K562 (cell line): ENCODE results near the gene RNF26. TPM values are rescaled to one million over a fixed set of nuclear protein-coding genes. Genes with fewer than 3 reads are reported as not detected.

Experiments used
- ATF1 ChIP-seq, 2 experiments: fragments of 450-650 bp in 1 of 2; IDR thresholded peaks; 2 replicates each; pipeline ENCODE4 v1.6.1; 2016; ENCODE audit warnings: missing compliant biosample characterization in 1 of 2, missing genetic modification characterization in 1 of 2
- LARP7 ChIP-seq: fragments of 450-650 bp; IDR thresholded peaks from 2 replicates; pipeline ENCODE4 v1.6.1; 2016
- NFIC ChIP-seq: fragments of 450-650 bp; IDR thresholded peaks from 2 replicates; pipeline ENCODE4 v1.6.1; 2017; ENCODE audit warnings: mild to moderate bottlenecking, inconsistent platforms
- SREBF1 ChIP-seq: fragments of 150-350 bp; IDR thresholded peaks from 2 replicates; pipeline ENCODE4 v1.6.1; 2014; ENCODE audit warnings: antibody characterized with exemption, low read depth, low read length, borderline replicate concordance
- TFAP4 ChIP-seq: sonication (generic); formaldehyde crosslinking; IDR thresholded peaks from 2 replicates; pipeline ENCODE4 v1.8.0; 2022; ENCODE audit warnings: missing genetic modification reagents, mild to moderate bottlenecking, moderate library complexity, borderline replicate concordance
- ZNF41 ChIP-seq: fragments of 250-450 bp; sonication (Bioruptor Pico); conservative IDR thresholded peaks from 2 replicates; pipeline ENCODE4 v1.4.0; 2020; ENCODE audit warnings: mild to moderate bottlenecking
- polyA plus RNA-seq, 8 experiments: library from polyadenylated mRNA; depleted of rRNA in 4 of 8; stranded (reverse) in 5 of 8; unstranded in 3 of 8; fragments of >200 nt; fragmentation: Nextera tagmentation in 2 of 8; fragmentation: Illumina TruSeq in 1 of 8; extraction: Ambion mirVana in 2 of 8; extraction: Trizol in 1 of 8; gene quantifications; 2 replicates each; pipeline versions ENCODE4 v1.2.1 to v1.2.3, GENCODE V29; 2011 to 2014; ENCODE audit warnings: inconsistent platforms in 1 of 8, missing spikeins in 1 of 8
- total RNA-seq, 7 experiments: library from RNA; depleted of rRNA in 6 of 7; stranded (reverse); fragments of >200 nt in 6 of 7; fragmentation: Illumina TruSeq in 2 of 7; extraction: Trizol in 2 of 7; gene quantifications; 2 replicates each; pipeline versions ENCODE4 v1.2.1 to v1.2.3, GENCODE V29; 2011 to 2021; ENCODE audit warnings: low replicate concordance in 1 of 7
- TF ChIP-seq, protein P1 (sequence below): fragments of 450-650 bp; IDR thresholded peaks from 2 replicates; pipeline ENCODE4 v1.6.1; 2016; ENCODE audit warnings: missing biosample characterization, missing genetic modification characterization
- TF ChIP-seq, protein P2 (sequence below): fragments of 450-650 bp; IDR thresholded peaks from 2 replicates; pipeline ENCODE4 v1.6.1; 2016; ENCODE audit warnings: mild to moderate bottlenecking, moderate library complexity
- TF ChIP-seq, protein P3 (sequence below): fragments of 250-450 bp; sonication (Bioruptor Pico); IDR thresholded peaks from 2 replicates; pipeline ENCODE4 v1.4.0; 2020; ENCODE audit warnings: mild to moderate bottlenecking, moderate library complexity

The RNF26 gene
- total and polyA plus RNA-seq, 9 of the 15 experiments (the other 6 are each of a cell fraction or from before 2014, with no cell fraction given) = 5.3 to 53.6 (median 12.7) TPM

DNA sequence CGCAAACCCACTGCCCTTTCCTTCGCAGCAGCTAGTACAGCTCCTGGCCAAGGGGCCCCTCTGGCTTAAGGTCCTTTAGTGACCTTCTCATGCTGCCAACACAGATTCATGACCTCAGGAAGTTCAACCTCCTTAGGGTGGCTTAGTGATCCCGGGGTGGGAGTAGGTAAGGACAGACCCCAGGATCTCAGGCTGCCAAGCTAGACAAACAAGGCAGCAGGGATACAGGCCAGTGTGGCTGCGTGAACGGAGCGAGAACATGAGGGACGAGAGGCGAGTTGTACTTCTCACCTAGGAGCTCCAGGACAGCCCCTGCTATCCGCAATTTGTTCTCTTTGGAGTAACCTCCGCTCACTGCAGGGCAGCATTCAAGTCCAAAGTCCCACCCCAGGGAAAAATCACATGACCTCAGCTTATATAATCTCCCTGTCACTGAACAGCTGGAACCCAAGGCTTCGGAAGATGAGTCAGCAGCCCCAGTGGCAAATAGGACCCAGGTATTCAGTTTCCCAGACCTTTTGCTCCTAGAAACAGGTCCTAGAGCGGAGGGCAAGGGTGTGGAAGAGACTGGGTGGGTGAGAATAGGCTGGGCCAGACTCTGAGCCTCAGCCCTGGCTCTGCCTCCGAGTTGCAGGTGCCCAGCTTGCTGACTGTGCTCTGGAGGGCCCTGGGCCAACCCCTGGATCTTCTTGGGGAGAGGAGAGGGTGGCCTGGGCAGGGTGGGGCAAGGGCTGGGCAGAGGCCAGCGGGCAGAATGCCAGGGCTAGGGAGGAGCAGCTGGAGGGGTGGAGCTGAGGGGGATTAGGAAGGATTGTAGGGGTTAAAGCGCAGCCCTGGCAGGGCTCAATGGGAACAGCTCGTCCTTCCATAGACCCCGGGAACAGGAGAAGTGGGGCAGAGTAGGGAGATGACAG lies 34.1 kb downstream of the RNF26 start (continued):
- TF ChIP-seq, protein P1, sequence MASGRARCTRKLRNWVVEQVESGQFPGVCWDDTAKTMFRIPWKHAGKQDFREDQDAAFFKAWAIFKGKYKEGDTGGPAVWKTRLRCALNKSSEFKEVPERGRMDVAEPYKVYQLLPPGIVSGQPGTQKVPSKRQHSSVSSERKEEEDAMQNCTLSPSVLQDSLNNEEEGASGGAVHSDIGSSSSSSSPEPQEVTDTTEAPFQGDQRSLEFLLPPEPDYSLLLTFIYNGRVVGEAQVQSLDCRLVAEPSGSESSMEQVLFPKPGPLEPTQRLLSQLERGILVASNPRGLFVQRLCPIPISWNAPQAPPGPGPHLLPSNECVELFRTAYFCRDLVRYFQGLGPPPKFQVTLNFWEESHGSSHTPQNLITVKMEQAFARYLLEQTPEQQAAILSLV = no peak
- TF ChIP-seq SREBF1 (no peak), TFAP4 (CRISPR knock-in tag) (peak; percentile 97), ATF1 (CRISPR knock-in tag; IDR thresholded peaks at IDR 0.05) (no peak), ATF1 (tag; IDR thresholded peaks at IDR 0.05) (peak; percentile 17; the same call in 1 of the 2 replicates), LARP7 (no peak), NFIC (peak; percentile 54), ZNF41 (CRISPR knock-in tag) (no peak)
- TF ChIP-seq, protein P2, sequence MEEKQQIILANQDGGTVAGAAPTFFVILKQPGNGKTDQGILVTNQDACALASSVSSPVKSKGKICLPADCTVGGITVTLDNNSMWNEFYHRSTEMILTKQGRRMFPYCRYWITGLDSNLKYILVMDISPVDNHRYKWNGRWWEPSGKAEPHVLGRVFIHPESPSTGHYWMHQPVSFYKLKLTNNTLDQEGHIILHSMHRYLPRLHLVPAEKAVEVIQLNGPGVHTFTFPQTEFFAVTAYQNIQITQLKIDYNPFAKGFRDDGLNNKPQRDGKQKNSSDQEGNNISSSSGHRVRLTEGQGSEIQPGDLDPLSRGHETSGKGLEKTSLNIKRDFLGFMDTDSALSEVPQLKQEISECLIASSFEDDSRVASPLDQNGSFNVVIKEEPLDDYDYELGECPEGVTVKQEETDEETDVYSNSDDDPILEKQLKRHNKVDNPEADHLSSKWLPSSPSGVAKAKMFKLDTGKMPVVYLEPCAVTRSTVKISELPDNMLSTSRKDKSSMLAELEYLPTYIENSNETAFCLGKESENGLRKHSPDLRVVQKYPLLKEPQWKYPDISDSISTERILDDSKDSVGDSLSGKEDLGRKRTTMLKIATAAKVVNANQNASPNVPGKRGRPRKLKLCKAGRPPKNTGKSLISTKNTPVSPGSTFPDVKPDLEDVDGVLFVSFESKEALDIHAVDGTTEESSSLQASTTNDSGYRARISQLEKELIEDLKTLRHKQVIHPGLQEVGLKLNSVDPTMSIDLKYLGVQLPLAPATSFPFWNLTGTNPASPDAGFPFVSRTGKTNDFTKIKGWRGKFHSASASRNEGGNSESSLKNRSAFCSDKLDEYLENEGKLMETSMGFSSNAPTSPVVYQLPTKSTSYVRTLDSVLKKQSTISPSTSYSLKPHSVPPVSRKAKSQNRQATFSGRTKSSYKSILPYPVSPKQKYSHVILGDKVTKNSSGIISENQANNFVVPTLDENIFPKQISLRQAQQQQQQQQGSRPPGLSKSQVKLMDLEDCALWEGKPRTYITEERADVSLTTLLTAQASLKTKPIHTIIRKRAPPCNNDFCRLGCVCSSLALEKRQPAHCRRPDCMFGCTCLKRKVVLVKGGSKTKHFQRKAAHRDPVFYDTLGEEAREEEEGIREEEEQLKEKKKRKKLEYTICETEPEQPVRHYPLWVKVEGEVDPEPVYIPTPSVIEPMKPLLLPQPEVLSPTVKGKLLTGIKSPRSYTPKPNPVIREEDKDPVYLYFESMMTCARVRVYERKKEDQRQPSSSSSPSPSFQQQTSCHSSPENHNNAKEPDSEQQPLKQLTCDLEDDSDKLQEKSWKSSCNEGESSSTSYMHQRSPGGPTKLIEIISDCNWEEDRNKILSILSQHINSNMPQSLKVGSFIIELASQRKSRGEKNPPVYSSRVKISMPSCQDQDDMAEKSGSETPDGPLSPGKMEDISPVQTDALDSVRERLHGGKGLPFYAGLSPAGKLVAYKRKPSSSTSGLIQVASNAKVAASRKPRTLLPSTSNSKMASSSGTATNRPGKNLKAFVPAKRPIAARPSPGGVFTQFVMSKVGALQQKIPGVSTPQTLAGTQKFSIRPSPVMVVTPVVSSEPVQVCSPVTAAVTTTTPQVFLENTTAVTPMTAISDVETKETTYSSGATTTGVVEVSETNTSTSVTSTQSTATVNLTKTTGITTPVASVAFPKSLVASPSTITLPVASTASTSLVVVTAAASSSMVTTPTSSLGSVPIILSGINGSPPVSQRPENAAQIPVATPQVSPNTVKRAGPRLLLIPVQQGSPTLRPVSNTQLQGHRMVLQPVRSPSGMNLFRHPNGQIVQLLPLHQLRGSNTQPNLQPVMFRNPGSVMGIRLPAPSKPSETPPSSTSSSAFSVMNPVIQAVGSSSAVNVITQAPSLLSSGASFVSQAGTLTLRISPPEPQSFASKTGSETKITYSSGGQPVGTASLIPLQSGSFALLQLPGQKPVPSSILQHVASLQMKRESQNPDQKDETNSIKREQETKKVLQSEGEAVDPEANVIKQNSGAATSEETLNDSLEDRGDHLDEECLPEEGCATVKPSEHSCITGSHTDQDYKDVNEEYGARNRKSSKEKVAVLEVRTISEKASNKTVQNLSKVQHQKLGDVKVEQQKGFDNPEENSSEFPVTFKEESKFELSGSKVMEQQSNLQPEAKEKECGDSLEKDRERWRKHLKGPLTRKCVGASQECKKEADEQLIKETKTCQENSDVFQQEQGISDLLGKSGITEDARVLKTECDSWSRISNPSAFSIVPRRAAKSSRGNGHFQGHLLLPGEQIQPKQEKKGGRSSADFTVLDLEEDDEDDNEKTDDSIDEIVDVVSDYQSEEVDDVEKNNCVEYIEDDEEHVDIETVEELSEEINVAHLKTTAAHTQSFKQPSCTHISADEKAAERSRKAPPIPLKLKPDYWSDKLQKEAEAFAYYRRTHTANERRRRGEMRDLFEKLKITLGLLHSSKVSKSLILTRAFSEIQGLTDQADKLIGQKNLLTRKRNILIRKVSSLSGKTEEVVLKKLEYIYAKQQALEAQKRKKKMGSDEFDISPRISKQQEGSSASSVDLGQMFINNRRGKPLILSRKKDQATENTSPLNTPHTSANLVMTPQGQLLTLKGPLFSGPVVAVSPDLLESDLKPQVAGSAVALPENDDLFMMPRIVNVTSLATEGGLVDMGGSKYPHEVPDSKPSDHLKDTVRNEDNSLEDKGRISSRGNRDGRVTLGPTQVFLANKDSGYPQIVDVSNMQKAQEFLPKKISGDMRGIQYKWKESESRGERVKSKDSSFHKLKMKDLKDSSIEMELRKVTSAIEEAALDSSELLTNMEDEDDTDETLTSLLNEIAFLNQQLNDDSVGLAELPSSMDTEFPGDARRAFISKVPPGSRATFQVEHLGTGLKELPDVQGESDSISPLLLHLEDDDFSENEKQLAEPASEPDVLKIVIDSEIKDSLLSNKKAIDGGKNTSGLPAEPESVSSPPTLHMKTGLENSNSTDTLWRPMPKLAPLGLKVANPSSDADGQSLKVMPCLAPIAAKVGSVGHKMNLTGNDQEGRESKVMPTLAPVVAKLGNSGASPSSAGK = no peak
- TF ChIP-seq, protein P3, sequence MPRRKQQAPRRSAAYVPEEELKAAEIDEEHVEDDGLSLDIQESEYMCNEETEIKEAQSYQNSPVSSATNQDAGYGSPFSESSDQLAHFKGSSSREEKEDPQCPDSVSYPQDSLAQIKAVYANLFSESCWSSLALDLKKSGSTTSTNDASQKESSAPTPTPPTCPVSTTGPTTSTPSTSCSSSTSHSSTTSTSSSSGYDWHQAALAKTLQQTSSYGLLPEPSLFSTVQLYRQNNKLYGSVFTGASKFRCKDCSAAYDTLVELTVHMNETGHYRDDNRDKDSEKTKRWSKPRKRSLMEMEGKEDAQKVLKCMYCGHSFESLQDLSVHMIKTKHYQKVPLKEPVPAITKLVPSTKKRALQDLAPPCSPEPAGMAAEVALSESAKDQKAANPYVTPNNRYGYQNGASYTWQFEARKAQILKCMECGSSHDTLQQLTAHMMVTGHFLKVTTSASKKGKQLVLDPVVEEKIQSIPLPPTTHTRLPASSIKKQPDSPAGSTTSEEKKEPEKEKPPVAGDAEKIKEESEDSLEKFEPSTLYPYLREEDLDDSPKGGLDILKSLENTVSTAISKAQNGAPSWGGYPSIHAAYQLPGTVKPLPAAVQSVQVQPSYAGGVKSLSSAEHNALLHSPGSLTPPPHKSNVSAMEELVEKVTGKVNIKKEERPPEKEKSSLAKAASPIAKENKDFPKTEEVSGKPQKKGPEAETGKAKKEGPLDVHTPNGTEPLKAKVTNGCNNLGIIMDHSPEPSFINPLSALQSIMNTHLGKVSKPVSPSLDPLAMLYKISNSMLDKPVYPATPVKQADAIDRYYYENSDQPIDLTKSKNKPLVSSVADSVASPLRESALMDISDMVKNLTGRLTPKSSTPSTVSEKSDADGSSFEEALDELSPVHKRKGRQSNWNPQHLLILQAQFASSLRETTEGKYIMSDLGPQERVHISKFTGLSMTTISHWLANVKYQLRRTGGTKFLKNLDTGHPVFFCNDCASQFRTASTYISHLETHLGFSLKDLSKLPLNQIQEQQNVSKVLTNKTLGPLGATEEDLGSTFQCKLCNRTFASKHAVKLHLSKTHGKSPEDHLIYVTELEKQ = no peak
